HL-60/S4 treated with retinoic acid at 250 ng/mL for 4 days and 3 days (cell line): ENCODE results near the gene BBS5.
"Not testable (repeated sequence)": the region's sequence is repeated elsewhere in the genome, so short reads cannot be mapped to it uniquely, and the experiment has no call there.

Source experiments
- in situ Hi-C: fragments of 300-500 bp; cut with MboI; formaldehyde crosslinking; loops from 2 replicates; pipeline ENCODE4 v1.7.0; 2022; ENCODE audit warnings: low sequenced_read_pairs

Gene BBS5

DNA sequence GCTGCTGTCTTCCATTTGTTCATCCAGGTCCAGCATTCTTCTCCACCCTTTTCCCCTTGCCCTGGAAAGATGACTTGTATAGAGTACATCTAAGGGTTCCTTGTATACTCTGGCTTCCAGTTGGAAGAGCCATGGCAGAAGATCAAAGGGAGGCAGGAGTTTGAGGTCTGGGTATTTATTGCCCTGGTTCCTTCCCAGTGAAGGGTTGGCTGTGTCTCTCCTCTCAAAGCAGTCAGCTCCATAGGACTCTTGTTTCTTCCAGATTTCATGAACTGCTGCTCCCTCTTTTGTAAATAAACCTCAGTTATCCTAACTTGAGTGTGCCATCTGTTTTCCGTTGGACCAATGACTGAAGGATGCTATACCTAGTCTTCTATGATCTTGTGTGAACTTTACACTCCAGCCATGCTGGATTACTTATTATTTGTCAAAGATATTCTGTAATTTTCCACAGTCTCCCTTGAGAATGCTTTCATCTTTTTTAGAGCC lies 6.4 kb downstream of the BBS5 start:
- in situ Hi-C loops, result no loop called here

DNA sequence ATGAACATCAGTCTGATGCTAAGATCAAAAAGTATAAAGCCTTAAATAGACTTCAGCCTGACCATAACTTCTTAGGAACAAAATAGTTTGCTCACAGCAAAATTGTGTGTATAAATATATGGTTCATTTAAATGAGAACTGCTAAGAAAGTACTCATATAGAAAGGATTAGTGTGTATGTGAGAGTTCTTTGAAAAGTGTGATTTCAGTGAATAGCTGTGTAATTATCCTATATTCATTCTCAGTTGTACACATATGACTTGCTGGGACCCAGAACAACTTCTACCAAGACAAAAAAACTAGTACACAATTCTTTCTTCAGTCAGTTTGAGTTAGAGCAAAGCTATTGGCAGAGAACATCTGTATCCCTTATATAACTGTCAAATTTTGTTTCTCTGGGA lies 7.2 kb downstream of the BBS5 start:
- in situ Hi-C loops, result no loop called here

DNA sequence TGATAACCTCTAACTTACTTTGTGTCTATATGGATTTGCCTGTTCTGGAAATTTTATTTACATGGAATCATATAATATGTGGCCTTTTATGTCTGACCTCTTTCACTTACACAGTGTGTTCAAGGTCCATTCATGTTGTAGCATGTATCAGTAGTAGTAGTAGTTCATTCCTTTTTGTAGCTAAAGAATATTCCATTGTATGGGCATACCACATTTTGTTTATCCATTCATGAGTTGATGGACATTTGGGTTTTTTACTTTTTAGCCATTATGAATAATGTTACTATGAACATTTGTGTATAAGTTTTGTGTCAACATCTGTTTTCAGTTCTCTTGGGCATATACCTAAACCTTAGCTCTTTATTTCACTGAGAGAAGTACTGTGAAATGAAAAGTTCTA lies 11.5 kb downstream of the BBS5 start:
- in situ Hi-C loops, result no loop called here

DNA sequence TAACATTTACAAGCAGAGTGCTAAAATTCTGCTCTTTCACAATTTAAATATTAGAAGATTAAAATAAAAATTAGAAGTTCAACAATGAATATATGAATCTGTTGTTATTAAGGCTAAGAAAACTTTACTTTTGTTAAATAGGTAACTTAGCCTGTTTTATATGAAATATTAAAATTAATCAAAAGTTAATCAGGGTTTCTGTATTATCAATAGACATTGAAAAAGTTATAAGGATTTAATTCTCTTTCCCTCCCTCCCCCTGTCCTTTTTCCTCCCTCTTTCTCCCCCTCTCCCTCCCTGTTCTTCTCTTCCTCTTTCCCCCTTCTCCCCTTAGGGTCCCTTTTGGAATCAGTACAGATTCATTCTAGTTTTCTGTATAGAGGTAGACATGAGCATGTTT lies 12.1 kb downstream of the BBS5 start:
- in situ Hi-C loops, result no loop called here

DNA sequence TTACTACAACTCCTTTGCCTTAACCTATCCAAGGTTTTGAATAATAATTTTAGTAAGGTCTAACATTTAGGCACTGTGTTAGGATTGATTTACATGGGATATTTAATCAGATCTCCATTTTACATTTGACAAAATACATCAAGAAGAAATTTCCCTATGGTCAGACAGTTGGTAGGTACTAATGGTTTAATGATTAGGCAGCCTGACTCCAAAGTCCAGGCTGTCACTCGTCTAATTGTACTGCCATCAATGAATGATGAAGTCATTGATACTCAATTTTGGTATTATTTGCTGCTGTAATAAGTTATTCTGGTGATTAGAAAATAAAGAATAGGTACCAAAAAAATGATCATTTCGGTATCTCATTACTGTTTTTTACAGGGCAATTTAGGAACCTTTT lies 14.1 kb downstream of the BBS5 start:
- in situ Hi-C loops, result no loop called here

DNA sequence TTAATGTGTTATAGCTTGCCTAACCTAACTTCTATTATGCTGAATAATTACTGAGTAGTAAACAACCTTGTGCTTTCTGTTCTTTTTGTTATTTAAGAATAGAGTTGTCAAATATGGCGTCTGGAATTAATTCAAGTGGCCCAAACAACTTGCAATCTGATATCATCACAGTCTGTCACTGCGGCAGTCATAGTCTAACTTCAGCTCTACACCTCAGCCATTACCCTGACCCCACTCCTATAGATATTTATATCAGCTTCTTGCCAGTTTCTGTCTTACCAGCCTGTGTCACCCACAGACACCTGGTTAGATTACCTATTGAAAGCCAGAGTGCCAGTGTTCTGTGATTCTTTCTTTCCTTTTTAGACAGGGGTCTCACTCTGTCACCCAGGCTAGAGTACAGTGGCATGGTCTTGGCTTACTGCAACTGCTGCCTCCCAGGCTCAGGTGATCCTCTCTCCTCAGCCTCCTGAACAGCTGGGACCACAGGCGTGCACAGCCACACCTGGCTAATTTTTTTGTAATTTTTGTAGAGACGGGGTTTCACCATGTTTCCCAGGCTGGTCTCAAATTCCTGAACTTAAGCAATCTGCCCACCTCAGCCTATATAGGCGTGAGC lies 16.1 kb downstream of the BBS5 start:
- in situ Hi-C loops, result no loop called here

DNA sequence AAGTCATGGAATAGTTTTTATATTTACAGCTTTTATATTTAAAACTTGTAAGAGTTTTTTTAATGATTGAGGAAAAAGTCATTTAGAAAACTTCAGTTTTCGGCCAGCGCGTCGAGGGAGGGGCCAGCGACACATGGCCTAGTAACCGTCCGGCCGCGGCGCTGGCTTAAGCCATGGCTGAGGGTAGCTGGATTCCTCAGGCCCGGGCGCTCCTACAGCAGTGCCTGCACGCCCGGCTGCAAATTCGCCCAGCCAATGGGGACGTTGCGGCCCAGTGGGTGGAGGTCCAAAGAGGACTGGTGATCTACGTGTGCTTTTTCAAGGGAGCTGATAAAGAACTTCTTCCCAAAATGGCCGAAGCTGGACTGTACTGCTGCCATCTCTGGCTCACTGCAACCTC lies 25.4 kb downstream of the BBS5 start:
- in situ Hi-C loops, result no loop called here

DNA sequence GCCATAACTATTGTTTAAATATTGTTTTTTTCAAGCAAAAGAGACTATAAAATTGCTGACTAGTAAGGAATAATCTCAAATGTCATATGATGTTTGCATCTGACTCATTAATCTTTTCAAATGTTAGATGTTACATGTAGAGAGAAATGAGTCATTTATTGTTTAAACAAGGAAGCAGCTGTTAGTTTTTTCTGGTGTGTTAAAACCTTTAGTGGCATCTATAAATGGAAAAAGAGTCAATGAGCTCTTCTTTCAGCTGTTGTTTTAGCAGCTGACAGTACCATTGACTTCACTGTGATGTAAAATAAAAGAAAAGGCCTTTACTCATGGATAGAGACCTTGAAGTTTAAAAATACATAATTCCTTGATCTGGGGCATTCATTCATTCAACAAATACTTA lies 28.4 kb downstream of the BBS5 start:
- in situ Hi-C loops, result no loop called here

DNA sequence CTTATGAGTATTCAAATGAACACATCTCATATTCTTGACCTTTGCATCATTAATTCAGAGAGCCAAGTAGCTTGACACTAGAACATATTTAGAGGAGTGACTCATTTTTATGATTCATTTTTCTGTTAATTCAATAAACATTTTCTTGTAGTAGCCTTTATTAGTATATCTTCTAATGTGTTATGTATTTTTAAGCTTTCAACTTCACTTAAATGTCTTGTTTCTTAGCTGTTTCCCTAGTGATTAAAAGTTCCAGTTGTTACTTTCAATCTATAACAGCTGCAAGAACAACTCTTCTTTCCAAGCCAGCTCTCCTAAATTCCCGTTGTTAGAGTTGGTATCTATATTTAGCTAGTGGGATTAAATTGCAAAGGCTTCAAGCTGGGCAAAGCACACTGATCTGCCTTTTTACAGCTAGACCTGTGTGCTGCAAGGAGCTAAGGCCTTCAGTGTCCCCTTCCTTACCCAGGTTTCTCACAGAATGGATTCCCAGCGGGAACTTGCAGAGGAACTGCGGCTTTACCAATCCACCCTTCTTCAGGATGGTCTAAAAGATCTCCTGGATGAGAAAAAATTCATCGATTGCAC lies 30.1 kb downstream of the BBS5 start, which contains the start of gene KLHL41:
Gene KLHL41 (plus strand): TSS at position 405 of the 588 bp plus-strand sequence. CDS start 77 bp downstream, at position 482.
- in situ Hi-C loops, result no loop called here

DNA sequence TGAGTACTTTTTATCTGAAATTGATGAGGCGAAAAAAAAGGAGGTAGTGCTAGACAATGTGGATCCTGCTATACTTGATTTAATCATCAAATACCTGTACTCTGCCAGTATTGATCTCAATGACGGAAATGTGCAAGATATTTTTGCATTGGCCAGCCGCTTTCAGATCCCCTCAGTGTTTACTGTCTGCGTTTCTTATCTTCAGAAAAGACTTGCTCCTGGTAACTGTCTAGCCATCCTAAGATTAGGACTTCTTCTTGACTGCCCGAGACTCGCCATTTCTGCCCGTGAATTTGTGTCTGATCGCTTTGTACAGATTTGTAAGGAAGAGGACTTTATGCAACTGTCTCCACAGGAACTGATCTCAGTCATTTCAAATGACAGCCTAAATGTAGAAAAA lies 30.7 kb downstream of the BBS5 start:
- in situ Hi-C loops, result no loop called here

DNA sequence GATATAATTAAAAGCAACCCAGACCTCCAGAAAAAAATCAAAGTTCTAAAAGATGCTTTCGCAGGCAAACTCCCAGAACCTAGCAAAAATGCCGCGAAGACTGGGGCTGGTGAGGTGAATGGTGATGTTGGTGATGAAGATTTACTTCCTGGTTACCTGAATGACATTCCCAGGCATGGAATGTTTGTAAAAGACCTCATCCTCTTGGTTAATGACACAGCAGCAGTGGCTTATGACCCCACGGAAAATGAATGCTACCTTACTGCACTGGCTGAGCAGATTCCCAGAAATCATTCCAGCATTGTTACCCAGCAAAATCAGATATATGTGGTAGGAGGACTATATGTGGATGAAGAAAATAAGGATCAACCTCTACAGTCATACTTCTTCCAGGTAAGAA lies 31.2 kb downstream of the BBS5 start:
- in situ Hi-C loops, result no loop called here

DNA sequence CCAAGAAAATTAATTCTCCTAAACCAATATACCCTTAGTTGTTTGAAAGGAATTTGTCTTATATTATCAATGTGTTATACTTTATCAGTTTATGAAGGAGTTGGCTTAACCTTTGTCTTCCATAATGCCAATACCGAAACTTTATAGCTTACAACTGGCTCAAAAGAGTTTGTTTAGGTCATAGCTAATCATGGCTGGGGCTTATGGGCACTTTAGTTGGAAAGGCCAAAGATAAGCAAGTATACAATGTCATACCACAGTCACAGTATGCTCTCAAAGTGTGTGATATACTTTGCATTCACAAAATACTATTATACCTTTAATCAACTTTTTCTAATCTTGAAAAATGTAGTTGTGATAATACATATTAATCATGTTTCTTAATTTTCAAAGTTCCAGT lies 32.5 kb downstream of the BBS5 start:
- in situ Hi-C loops, result no loop called here

DNA sequence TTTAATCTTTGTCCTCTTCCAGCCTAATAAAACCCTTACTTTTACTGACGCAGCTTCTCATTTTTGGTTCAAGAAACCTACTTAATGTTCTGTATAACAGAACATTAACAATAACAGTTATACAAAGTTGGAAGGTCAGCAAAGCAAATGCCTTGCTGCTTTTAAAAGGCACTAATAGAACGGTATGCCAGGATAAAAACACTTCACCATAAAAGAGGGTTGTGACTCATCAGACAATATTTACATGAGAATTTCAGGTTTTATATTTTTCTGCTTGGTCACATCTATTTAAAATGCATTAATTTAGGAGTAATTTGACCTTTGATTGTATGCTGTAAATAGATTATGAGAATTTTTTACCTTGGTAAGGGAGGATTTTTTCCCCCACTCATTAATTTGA lies 33.2 kb downstream of the BBS5 start:
- in situ Hi-C loops, result no loop called here

DNA sequence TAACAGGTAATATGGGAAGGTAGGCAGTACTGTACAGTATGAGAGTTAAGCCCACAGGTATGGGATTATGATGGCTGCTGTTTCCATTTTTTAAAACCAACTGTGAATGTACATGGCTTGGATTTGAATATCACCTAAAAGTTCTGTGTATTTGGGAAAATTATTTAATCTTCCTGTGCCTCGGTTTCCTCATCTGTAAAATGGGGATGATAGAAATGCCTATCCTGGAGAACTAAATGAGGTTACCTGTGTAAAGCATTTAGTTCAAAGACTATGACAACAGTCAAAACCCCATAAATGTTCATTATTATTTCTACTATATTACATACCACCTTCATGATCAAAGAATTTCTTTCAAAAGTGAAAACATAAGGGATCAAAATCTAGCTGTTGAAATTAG lies 33.8 kb downstream of the BBS5 start:
- in situ Hi-C loops, result no loop called here

DNA sequence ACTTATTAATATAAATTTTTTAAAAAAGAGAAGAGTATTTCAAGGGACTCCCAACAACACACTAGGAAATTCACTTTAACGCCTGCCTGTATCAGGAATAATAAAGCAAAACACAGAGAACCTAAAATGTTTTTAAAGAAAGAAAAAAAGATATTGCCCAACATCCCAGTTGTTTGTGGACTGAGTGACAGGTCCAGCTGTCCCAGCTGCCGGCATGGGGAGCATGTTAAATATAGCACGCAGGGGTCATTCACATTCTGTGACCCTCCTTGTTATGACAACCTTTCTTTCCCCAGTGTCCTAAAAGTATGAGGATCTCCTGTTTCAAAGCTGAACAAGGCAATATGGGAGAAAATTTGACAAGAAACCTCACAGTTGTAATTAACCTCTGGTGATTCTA lies 34.6 kb downstream of the BBS5 start:
- in situ Hi-C loops, result no loop called here

DNA sequence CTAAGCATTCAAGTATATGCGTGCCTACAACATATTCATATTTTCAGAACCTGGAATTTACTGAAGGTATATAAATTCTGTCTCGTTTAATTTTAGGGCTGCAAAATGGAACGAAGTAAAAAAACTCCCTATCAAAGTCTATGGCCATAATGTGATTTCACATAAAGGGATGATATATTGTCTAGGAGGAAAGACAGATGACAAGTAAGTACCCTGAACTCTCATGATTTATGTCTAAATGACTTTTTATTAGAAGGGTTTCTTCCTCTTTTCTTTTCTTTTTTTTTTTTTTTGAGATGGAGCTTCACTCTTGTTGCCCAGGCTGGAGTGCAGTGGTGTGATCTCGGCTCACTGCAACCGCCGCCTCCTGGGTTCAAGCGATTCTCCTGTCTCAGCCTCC lies 35.5 kb downstream of the BBS5 start:
- in situ Hi-C loops, result not testable (repeated sequence)

DNA sequence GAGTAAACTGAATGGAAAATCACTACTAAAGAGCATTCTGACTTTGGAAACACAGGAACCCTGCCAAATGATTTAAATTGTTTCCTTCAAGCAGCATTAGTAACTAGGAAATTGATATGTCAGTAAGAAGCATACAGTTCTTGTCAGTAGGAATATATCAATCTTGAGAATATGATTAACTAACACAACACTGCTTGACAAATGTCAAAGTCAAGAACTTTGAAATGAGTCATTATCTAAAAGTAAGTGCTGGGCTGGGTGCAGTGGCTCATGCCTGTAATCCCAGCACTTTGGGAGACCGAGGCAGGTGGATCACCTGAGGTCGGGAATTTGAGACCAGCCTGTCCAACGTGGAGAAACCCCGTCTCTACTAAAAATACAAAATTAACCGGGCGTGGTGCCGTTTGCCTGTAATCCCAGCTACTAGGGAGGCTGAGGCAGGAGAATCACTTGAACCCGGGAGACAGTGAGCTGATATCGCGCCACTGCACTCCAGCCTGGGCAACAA lies 37.2 kb downstream of the BBS5 start:
- in situ Hi-C loops, result not testable (repeated sequence)

DNA sequence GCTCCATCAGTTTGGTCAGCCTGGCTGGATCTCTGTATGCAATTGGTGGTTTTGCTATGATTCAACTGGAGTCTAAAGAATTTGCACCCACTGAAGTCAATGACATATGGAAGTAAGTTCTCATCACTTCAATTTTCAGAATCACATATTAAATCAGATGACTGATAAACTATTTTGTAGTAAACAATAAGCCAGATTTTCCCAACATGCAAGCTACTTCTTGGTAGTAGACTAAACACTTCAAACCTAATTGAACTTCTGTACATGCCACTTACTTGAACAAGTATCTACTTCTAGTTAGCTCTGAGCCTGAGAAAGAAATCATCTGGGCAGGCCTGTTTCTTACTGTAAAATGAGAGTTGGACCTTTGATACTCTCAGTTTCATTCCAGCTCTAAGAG lies 41.6 kb downstream of the BBS5 start:
- in situ Hi-C loops, result no loop called here

DNA sequence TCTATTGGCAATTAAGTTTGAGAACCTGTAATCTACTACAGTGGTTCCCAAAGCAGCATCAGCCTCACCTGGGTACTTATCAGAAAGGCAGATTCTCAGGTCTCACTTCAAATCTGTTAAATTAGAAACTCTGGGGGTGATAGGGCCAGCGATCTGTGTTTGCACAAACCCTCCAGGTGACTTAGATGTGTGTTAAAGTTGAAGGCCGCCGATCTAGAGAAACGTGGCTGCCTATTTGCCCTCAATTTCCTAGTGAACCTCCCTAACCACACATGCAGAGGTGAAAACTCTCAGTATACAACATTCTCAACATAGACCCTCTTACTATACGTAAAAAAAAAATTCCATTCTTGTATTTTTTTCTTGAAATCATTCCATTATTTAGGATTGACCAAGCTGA lies 44.4 kb downstream of the BBS5 start:
- in situ Hi-C loops, result no loop called here

DNA sequence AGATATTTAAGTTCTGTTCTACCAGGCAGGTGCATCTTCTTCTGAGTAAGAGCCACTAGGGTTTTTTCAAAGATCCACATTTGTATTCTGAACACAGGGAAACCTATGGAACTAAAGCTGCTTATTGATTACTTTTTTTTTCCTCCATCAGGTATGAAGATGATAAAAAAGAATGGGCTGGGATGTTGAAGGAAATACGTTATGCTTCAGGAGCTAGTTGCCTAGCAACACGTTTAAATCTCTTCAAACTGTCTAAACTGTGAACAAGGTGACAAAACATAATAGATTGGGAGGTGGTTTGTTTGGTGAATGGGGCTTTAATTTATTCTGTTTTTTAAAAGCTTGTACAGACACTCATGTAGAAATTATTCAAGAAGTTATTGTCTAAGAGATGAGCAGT lies 46.1 kb downstream of the BBS5 start:
- in situ Hi-C loops, result no loop called here

DNA sequence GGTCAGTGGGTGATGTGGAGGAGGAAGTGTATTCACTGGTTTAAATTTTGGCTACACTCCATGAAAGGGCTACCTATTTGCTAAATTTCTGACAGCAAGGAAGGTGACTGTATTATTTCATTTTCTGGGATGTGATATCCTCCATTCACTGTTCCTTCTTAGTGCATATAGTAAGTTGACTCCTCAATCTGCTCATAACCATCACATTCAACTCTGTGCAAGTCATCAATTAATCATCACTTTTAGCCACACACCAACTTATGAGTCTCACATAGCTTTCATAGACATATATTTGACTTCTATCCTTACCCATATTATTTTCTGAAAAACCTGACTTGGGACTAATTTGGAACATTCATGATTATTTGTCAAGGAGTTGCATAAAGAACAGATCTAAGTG lies 47.2 kb downstream of the BBS5 start:
- in situ Hi-C loops, result no loop called here

DNA sequence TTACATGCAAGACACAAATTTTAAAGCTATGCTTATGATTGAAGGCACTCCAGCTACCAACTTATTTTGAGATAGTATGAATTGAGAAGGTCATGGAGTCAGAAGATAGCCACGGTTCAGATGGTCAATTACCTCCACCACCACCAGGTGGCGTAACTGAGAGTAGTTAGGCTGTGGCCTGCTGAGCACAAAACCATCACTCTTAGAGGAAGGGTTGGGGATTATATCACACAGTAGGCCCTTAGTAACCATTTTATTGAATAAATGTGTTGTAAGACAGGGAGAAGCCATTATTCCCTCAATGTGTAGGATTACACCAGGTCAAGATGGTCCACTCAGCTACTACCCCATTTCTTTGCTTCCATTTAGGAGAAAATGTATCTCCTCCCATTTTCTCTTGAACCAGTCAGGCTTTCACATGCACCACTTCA lies 49.0 kb downstream of the BBS5 start:
- in situ Hi-C loops, result no loop called here

DNA sequence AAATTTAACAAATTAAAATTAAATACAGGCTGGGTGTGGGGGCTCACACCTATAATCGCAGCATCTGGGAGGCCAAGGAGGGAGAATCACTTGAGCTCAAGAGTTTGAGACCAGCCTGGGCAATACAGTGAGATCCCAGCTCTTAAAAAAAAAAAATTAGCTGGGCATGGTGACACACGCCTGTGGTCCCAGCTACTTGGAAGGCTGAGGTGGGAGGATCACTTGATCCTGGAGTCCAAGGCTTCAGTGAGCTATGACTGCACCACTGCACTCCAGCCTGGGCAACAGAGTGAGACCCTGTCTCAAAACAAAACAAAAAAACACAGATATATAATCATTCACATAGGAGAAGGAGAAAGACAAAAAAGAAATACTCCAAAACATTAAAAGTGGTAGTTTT lies 60.2 kb downstream of the BBS5 start:
- in situ Hi-C loops, result not testable (repeated sequence)
